ENCODE measurements around the gene SETBP1. TPM values are rescaled to one million over a fixed set of nuclear protein-coding genes. Genes with fewer than 3 reads are reported as not detected.

SETBP1 gene
- total RNA-seq, 1 donor from 2014 or later, result 13.6 TPM

DNA sequence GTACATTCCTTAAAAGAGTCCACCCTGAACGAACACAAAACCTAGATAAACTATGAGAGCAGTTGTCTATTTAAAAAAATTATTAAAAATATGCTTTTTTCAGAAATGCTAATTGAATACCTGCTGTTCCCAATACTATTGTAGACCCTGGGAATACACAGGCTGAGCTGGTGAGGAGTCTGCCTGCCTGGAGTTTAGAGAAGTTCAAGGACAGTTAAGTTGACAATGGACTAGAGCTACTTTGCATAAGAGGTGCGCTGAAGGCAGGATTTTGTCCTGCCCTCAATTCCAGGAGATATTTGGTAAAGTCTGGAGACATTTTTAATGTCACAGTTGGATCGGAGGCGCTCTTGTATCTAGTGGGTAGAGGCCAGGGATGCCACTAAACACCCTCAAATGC is 110.2 kb downstream of the SETBP1 start:
- Histone ChIP-seq H3K27me3 (ENCODE audit: control insufficient read depth in 3 of 3, insufficient read depth in 3 of 3, low read length in 3 of 3) (no peaks in the 10 kb centered on the region), H3K4me1 (ENCODE audit: control insufficient read depth in 3 of 3, insufficient read depth in 3 of 3, low read length in 3 of 3) (peaks cover 63 to 67% (median 67%) of the 10 kb centered on the region in 3 donors), H3K36me3 (ENCODE audit: control insufficient read depth in 3 of 3, insufficient read depth in 3 of 3, low read length in 3 of 3) (no peaks in the 10 kb centered on the region), H3K9me3 (ENCODE audit: control insufficient read depth in 3 of 3, low read length in 3 of 3) (no peaks in the 10 kb centered on the region), H3K27ac (ENCODE audit: low read depth, low read length) (peak overlapping the region; percentile 93), H3K4me3 (ENCODE audit: low read length in 3 of 3) (no peak overlapping the region), H3K9ac (ENCODE audit: low read depth in 1 of 3, low read length in 3 of 3) (peak overlapping the region in 1 of 3 donors; percentile 33)

DNA sequence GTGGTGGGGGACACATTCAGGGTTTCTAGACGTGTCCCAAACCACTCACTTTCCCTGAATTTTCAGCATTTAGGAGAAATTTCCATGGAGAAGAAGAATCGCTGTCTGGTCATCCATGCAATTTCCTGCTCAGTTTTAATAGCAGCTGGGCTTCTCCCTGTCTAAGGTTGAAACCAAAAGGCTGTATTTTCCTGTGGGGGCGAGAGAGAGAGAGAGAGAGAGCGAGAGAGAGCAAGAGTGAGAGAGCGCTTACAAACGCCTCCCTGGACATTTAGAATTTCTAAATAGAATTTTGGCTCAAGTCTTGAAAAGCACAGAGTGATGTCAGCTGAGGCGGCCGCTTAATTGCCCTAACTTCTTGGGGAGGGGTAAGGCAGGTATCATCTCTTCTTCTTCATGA is 110.8 kb downstream of the SETBP1 start:
- peak overlapping the region; percentile 93 for H3K27ac ChIP-seq (ENCODE audit: low read depth, low read length)
- H3K9me3 ChIP-seq (ENCODE audit: control insufficient read depth in 3 of 3, low read length in 3 of 3), result no peaks in the 10 kb centered on the region
- H3K4me1 ChIP-seq (ENCODE audit: control insufficient read depth in 3 of 3, insufficient read depth in 3 of 3, low read length in 3 of 3), result peaks cover 63 to 67% (median 64%) of the 10 kb centered on the region in 3 donors
- no peaks in the 10 kb centered on the region for H3K36me3 ChIP-seq (ENCODE audit: control insufficient read depth in 3 of 3, insufficient read depth in 3 of 3, low read length in 3 of 3)
- no peak overlapping the region for H3K4me3 ChIP-seq (ENCODE audit: low read length in 3 of 3)
- H3K27me3 ChIP-seq (ENCODE audit: control insufficient read depth in 3 of 3, insufficient read depth in 3 of 3, low read length in 3 of 3), result no peaks in the 10 kb centered on the region
- peak overlapping the region in 1 of 3 donors; percentile 75 for H3K9ac ChIP-seq (ENCODE audit: low read depth in 1 of 3, low read length in 3 of 3)

DNA sequence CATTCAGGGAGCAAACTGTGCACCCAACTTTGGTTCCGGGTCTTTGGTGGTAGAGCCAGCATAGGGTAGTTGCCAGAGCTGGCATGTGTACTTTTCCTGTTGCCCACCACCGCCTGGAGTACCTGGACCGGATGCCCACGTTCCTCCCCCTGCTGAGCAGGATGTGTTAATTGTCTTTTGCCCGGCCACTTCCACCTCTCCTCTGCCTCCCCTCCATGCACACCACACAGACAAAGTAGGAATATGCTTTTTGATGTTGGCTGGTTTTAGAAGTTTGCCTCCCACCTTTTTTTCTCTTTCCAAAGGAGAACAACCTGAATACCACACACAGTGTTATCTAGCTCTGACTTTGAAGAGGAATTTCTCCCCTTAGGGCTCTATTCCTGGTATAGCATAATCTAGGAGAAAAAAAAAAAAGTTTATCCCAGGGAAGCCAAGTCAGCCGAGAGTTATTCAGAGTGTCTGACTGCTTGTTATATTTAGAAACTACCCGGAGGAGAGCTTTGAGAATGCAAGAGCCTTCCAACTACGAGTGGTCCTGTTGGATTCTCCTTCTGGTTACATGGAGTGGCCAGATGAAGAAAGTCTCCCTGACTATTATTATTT is 111.9 kb downstream of the SETBP1 start:
- no peaks in the 10 kb centered on the region for H3K27me3 ChIP-seq (ENCODE audit: control insufficient read depth in 3 of 3, insufficient read depth in 3 of 3, low read length in 3 of 3)
- peak overlapping the region in 2 of 3 donors; percentile 37 to 38 for H3K4me3 ChIP-seq (ENCODE audit: low read length in 3 of 3)
- peak overlapping the region; percentile 67 to 75 (median 75) for H3K9ac ChIP-seq (ENCODE audit: low read depth in 1 of 3, low read length in 3 of 3)
- H3K36me3 ChIP-seq (ENCODE audit: control insufficient read depth in 3 of 3, insufficient read depth in 3 of 3, low read length in 3 of 3), result no peaks in the 10 kb centered on the region
- H3K9me3 ChIP-seq (ENCODE audit: control insufficient read depth in 3 of 3, low read length in 3 of 3), result no peaks in the 10 kb centered on the region
- H3K27ac ChIP-seq (ENCODE audit: low read depth, low read length), result peak overlapping the region; percentile 93
- peaks cover 64 to 73% (median 67%) of the 10 kb centered on the region in 3 donors for H3K4me1 ChIP-seq (ENCODE audit: control insufficient read depth in 3 of 3, insufficient read depth in 3 of 3, low read length in 3 of 3)

DNA sequence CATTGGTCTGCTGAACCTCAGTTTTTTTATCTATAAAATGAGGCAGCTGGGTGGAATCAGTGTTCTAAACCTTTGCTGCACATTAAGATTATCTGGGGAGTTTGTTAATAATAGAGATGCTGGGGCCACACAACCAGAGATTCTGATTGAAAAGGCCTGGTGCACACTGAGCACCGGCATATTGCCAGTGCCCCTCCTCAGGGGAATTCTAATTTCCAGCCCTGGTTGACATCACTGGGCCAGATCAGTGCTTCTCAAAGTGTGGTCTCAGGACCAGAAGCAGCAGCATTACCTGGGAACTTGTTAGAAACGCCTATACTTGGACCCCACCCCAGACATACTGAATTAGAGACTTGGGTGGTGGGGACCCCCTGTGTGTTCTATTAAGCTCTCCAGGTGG is 112.5 kb downstream of the SETBP1 start:
- Histone ChIP-seq H3K4me1 (ENCODE audit: control insufficient read depth in 3 of 3, insufficient read depth in 3 of 3, low read length in 3 of 3) (peaks cover 62 to 70% (median 63%) of the 10 kb centered on the region in 3 donors), H3K27me3 (ENCODE audit: control insufficient read depth in 3 of 3, insufficient read depth in 3 of 3, low read length in 3 of 3) (no peaks in the 10 kb centered on the region), H3K36me3 (ENCODE audit: control insufficient read depth in 3 of 3, insufficient read depth in 3 of 3, low read length in 3 of 3) (no peaks in the 10 kb centered on the region), H3K27ac (ENCODE audit: low read depth, low read length) (peak overlapping the region; percentile 93), H3K4me3 (ENCODE audit: low read length in 3 of 3) (peak overlapping the region in 1 of 3 donors; percentile 23), H3K9me3 (ENCODE audit: control insufficient read depth in 3 of 3, low read length in 3 of 3) (no peaks in the 10 kb centered on the region), H3K9ac (ENCODE audit: low read depth in 1 of 3, low read length in 3 of 3) (no peak overlapping the region)

DNA sequence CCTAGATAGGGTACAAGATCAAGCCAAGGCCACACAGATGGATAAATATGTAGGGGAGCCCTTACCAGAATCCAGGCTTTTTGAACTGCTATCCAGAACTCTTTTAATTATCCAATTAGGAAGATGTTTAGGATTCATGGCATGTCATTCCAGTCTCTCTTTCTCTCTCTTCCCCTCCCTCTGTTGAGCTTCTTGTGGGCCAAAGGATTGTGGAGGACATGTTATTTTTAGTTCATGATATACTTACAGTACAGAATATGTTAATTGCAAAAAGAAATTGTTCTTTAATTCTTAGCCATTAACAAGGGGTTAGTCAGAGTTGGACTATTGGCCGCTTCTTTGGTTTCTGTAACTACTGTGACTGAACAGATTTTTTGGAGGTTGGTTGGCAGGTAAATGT is 113.0 kb downstream of the SETBP1 start:
- Histone ChIP-seq H3K9me3 (ENCODE audit: control insufficient read depth in 3 of 3, low read length in 3 of 3) (no peaks in the 10 kb centered on the region), H3K9ac (ENCODE audit: low read depth in 1 of 3, low read length in 3 of 3) (no peak overlapping the region), H3K27me3 (ENCODE audit: control insufficient read depth in 3 of 3, insufficient read depth in 3 of 3, low read length in 3 of 3) (no peaks in the 10 kb centered on the region), H3K4me1 (ENCODE audit: control insufficient read depth in 3 of 3, insufficient read depth in 3 of 3, low read length in 3 of 3) (peaks cover 63 to 71% (median 65%) of the 10 kb centered on the region in 3 donors), H3K27ac (ENCODE audit: low read depth, low read length) (peak overlapping the region; percentile 93), H3K4me3 (ENCODE audit: low read length in 3 of 3) (peak overlapping the region in 1 of 3 donors; percentile 9), H3K36me3 (ENCODE audit: control insufficient read depth in 3 of 3, insufficient read depth in 3 of 3, low read length in 3 of 3) (no peaks in the 10 kb centered on the region)

DNA sequence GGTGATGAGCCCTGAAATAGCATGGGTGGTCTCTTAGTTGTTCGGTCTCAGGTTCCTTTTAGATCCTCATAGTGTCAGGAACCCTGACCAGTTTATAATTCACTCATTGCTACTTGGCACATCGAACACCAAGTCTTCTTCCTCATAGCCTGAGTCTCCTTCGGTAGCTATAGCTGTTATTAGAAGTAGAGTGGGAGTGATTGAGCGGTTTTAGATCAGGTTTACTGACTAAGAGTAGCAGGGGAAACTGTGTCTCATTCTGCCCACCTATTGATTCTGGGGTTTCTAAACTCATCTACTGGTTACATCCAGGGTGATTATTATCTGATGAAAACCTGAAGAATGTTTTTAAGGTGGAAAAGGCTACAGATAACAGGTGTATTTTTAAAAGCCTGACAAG is 114.6 kb downstream of the SETBP1 start:
- H3K9ac ChIP-seq (ENCODE audit: low read depth in 1 of 3, low read length in 3 of 3), result no peak overlapping the region
- H3K36me3 ChIP-seq (ENCODE audit: control insufficient read depth in 3 of 3, insufficient read depth in 3 of 3, low read length in 3 of 3), result peaks cover 0 to under 1% (median 0%) of the 10 kb centered on the region in 3 donors
- H3K27ac ChIP-seq (ENCODE audit: low read depth, low read length), result no peak overlapping the region
- no peak overlapping the region for H3K4me3 ChIP-seq (ENCODE audit: low read length in 3 of 3)
- no peaks in the 10 kb centered on the region for H3K9me3 ChIP-seq (ENCODE audit: control insufficient read depth in 3 of 3, low read length in 3 of 3)
- H3K27me3 ChIP-seq (ENCODE audit: control insufficient read depth in 3 of 3, insufficient read depth in 3 of 3, low read length in 3 of 3), result no peaks in the 10 kb centered on the region
- peaks cover 62 to 72% (median 62%) of the 10 kb centered on the region in 3 donors for H3K4me1 ChIP-seq (ENCODE audit: control insufficient read depth in 3 of 3, insufficient read depth in 3 of 3, low read length in 3 of 3)

DNA sequence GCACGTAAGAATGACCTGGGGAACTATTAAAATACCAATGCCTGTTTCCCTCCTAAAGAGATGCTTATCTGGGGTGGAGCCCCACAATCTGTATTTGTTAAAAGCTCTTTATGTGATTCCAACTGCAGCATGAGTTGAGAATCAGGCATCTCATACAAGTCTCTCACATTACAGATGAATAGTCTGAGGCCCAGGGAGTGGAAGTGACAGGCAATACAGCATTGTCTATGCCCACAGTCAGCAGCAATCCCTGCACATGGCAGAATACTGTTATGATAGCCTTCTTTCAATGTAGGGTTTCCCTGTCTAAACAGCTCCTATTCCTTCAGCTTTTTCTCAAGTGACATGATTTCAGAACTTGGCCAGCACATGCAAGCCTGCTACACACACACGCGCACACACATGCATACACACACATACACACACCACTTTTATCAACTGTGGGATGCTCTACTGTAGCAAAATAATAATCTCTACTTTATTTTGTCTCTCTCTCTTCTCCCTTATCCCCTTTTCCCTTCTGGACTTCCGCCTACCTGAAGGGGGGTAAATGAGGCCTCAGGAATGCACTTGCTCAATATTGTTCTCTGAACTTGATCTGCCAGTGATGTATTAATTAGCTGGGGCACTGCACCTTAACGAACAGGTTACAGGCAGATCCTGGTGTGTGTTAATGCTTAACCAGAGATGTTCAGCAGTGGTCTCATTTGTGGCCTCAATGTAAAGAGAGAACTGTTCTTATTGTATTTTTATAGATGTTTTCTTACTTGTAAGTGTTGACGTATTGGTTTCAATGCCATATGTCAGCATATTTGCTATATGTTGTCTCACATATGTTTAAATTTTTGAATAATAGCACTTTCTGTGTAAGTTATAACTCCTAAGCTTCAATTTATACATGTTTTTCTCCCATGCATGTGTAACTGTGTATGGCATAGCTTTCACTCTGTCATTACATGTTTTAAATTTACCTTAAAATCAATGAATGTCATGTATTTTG is 116.0 kb downstream of the SETBP1 start:
- H3K9me3 ChIP-seq (ENCODE audit: control insufficient read depth in 3 of 3, low read length in 3 of 3), result no peaks in the 10 kb centered on the region
- H3K36me3 ChIP-seq (ENCODE audit: control insufficient read depth in 3 of 3, insufficient read depth in 3 of 3, low read length in 3 of 3), result peaks cover 0 to 5% (median 0%) of the 10 kb centered on the region in 3 donors
- peaks cover 49 to 64% (median 49%) of the 10 kb centered on the region in 3 donors for H3K4me1 ChIP-seq (ENCODE audit: control insufficient read depth in 3 of 3, insufficient read depth in 3 of 3, low read length in 3 of 3)
- H3K27ac ChIP-seq (ENCODE audit: low read depth, low read length), result no peak overlapping the region
- H3K4me3 ChIP-seq (ENCODE audit: low read length in 3 of 3), result no peak overlapping the region
- no peak overlapping the region for H3K9ac ChIP-seq (ENCODE audit: low read depth in 1 of 3, low read length in 3 of 3)
- H3K27me3 ChIP-seq (ENCODE audit: control insufficient read depth in 3 of 3, insufficient read depth in 3 of 3, low read length in 3 of 3), result no peaks in the 10 kb centered on the region

DNA sequence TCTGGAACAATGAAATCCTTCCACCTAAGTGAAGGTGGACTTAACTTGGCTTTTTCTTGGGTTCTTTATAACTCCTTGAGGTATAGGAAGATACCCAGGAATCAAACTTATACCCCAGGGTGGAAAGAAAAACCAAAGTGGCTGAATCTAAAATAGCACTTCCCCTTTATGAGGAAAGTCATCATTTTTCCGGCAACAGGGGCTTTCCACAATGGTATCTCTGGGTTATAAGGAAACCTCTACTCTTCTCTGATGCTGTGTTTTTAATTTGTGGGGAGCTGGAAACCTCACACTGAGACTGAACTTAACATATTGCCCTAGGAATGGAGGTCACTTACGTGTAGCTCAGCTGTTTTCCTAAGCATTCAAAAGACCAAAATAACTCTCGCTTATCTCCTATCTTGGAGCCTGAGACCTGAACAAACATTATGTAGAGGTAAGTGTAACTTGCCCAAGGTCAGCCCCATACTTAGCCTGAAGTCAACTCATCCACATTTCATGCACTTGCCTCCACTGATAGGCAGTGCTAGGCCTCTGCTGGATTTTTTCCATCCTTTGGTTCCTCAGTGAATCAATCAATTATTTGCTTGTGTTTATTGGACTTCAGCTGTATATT is 117.9 kb downstream of the SETBP1 start:
- Histone ChIP-seq H3K27me3 (ENCODE audit: control insufficient read depth in 3 of 3, insufficient read depth in 3 of 3, low read length in 3 of 3) (no peaks in the 10 kb centered on the region), H3K4me1 (ENCODE audit: control insufficient read depth in 3 of 3, insufficient read depth in 3 of 3, low read length in 3 of 3) (peaks cover 45 to 61% (median 48%) of the 10 kb centered on the region in 3 donors), H3K4me3 (ENCODE audit: low read length in 3 of 3) (no peak overlapping the region), H3K27ac (ENCODE audit: low read depth, low read length) (peak overlapping the region; percentile 0), H3K36me3 (ENCODE audit: control insufficient read depth in 3 of 3, insufficient read depth in 3 of 3, low read length in 3 of 3) (peaks cover 0 to 5% (median 0%) of the 10 kb centered on the region in 3 donors), H3K9me3 (ENCODE audit: control insufficient read depth in 3 of 3, low read length in 3 of 3) (no peaks in the 10 kb centered on the region), H3K9ac (ENCODE audit: low read depth in 1 of 3, low read length in 3 of 3) (no peak overlapping the region)

DNA sequence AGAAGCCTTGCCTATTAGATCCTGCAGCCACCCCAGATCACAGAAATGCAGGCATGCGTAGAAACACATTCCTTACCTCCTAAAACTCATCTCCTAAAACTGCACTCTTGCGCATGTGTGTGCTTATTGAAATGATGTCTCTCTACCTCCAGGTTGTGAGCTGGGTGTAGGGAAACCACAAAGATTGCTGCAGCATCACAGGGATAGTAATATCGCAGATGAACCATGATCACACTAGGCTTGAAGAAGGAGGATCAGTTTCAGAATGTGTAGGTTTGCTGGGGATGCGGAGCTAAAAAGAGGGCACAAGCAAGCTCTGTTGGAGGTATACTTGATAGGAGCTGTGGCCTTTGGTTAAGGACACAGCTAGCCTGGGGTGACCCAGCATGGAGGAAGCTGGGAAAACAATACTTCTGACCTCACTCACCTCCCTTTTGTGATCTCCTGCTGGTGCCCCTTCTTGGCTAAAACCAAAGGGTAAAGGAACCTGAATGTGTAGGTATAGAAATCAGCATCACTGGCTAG is 118.8 kb downstream of the SETBP1 start:
- Histone ChIP-seq H3K9me3 (ENCODE audit: control insufficient read depth in 3 of 3, low read length in 3 of 3) (no peaks in the 10 kb centered on the region), H3K27ac (ENCODE audit: low read depth, low read length) (peak overlapping the region; percentile 6), H3K9ac (ENCODE audit: low read depth in 1 of 3, low read length in 3 of 3) (no peak overlapping the region), H3K36me3 (ENCODE audit: control insufficient read depth in 3 of 3, insufficient read depth in 3 of 3, low read length in 3 of 3) (peaks cover 0 to 5% (median 0%) of the 10 kb centered on the region in 3 donors), H3K4me3 (ENCODE audit: low read length in 3 of 3) (no peak overlapping the region), H3K4me1 (ENCODE audit: control insufficient read depth in 3 of 3, insufficient read depth in 3 of 3, low read length in 3 of 3) (peaks cover 47 to 59% (median 48%) of the 10 kb centered on the region in 3 donors), H3K27me3 (ENCODE audit: control insufficient read depth in 3 of 3, insufficient read depth in 3 of 3, low read length in 3 of 3) (no peaks in the 10 kb centered on the region)

Measured in skeletal muscle tissue (tissue), 4 donors.